H7 (cell line): ENCODE data around the gene PCDH17. TPM values are rescaled to one million over a fixed set of nuclear protein-coding genes. Genes with fewer than 3 reads are reported as not detected.

Source experiments
- DNase-seq: peaks from one replicate; pipeline ENCODE4 v3.0.0; 2012
- H3K27me3 ChIP-seq: 2 replicates; pipeline ENCODE4 v1.6.0; 2011; ENCODE audit warnings: mild to moderate bottlenecking, low read length; ENCODE audit not compliant: control insufficient read depth, insufficient read depth
- H3K36me3 ChIP-seq: replicated peaks from 2 replicates; pipeline ENCODE4 v1.5.1; 2011; ENCODE audit warnings: low read length; ENCODE audit not compliant: control insufficient read depth, insufficient read depth
- H3K4me3 ChIP-seq: 2 replicates; pipeline ENCODE4 v1.5.1; 2011; ENCODE audit warnings: low read depth, mild to moderate bottlenecking, control low read depth, low read length, moderate library complexity; ENCODE audit not compliant: insufficient read depth
- total RNA-seq: library from RNA; depleted of rRNA; stranded (reverse); fragments of >200 nt; shearing (Covaris generic); gene quantifications from 2 replicates; pipeline ENCODE4 v1.2.3, GENCODE V29; 2014; rRNA removed

Gene PCDH17
- total RNA-seq, result 0.22 and 0.24 TPM in 2 replicates

GRCh38 chr13:57631596-57632275 is at the start of gene PCDH17:
TSS of gene PCDH17 (plus strand) at chr13:57631744. CDS start at chr13:57632547, 803 bp downstream.
- peaks cover 85% of the 10 kb centered on the region for H3K27me3 ChIP-seq
- H3K36me3 ChIP-seq, result no peaks in the 10 kb centered on the region
- peak within 1 kb of the TSS; percentile 52 for H3K4me3 ChIP-seq
- peak; percentile 66 for DNase-seq

- Histone ChIP-seq H3K27me3 (no peaks in the 10 kb centered on the region), H3K36me3 (no peaks in the 10 kb centered on the region), H3K4me3 (no peak overlapping the region)
- no peak for DNase-seq
Measured at GRCh38 chr13:57582032-57582431, 49.5 kb upstream of the PCDH17 start.

GRCh38 chr13:57583529-57583928 is 48.0 kb upstream of the PCDH17 start:
- DNase-seq, result no peak
- H3K4me3 ChIP-seq, result no peak overlapping the region
- no peaks in the 10 kb centered on the region for H3K27me3 ChIP-seq
- no peaks in the 10 kb centered on the region for H3K36me3 ChIP-seq

GRCh38 chr13:57588639-57589038 is 42.9 kb upstream of the PCDH17 start:
- no peaks in the 10 kb centered on the region for H3K27me3 ChIP-seq
- no peaks in the 10 kb centered on the region for H3K36me3 ChIP-seq
- no peak for DNase-seq
- H3K4me3 ChIP-seq, result no peak overlapping the region

GRCh38 chr13:57595775-57596174 is 35.8 kb upstream of the PCDH17 start:
- Histone ChIP-seq H3K36me3 (no peaks in the 10 kb centered on the region), H3K4me3 (no peak overlapping the region), H3K27me3 (no peaks in the 10 kb centered on the region)
- DNase-seq, result no peak

- no peak for DNase-seq
Measured at GRCh38 chr13:57601536-57601935, 30.0 kb upstream of the PCDH17 start.

GRCh38 chr13:57604442-57604841 is 27.1 kb upstream of the PCDH17 start:
- DNase-seq, result no peak
- Histone ChIP-seq H3K27me3 (no peaks in the 10 kb centered on the region), H3K4me3 (no peak overlapping the region), H3K36me3 (no peaks in the 10 kb centered on the region)

More at GRCh38 chr13:57601536-57601935, 30.0 kb upstream of the PCDH17 start:
- Histone ChIP-seq H3K36me3 (no peaks in the 10 kb centered on the region), H3K4me3 (no peak overlapping the region), H3K27me3 (no peaks in the 10 kb centered on the region)

GRCh38 chr13:57611969-57612368 is 19.6 kb upstream of the PCDH17 start:
- DNase-seq, result no peak

GRCh38 chr13:57612568-57612967 is 19.0 kb upstream of the PCDH17 start:
- no peak overlapping the region for H3K4me3 ChIP-seq
- no peaks in the 10 kb centered on the region for H3K36me3 ChIP-seq
- no peaks in the 10 kb centered on the region for H3K27me3 ChIP-seq
- no peak for DNase-seq

More at GRCh38 chr13:57611969-57612368, 19.6 kb upstream of the PCDH17 start:
- Histone ChIP-seq H3K27me3 (no peaks in the 10 kb centered on the region), H3K4me3 (no peak overlapping the region), H3K36me3 (no peaks in the 10 kb centered on the region)

- Histone ChIP-seq H3K4me3 (no peak overlapping the region), H3K36me3 (no peaks in the 10 kb centered on the region), H3K27me3 (peaks cover 20% of the 10 kb centered on the region)
- DNase-seq, result peak; percentile 56
Measured at GRCh38 chr13:57624565-57625435, 6.7 kb upstream of the PCDH17 start.

- Histone ChIP-seq H3K27me3 (peaks cover 46% of the 10 kb centered on the region), H3K36me3 (no peaks in the 10 kb centered on the region), H3K4me3 (no peak overlapping the region)
- DNase-seq, result peak; percentile 32
Measured at GRCh38 chr13:57627663-57628062, 3.9 kb upstream of the PCDH17 start.

GRCh38 chr13:57629391-57629804 is 2.1 kb upstream of the PCDH17 start:
- Histone ChIP-seq H3K36me3 (no peaks in the 10 kb centered on the region), H3K27me3 (peaks cover 64% of the 10 kb centered on the region), H3K4me3 (peak overlapping the region; percentile 57)
- DNase-seq, result peak; percentile 25

- Histone ChIP-seq H3K36me3 (no peaks in the 10 kb centered on the region), H3K27me3 (peaks cover 68% of the 10 kb centered on the region), H3K4me3 (peak overlapping the region; percentile 57; the same call in 1 of the 2 replicates)
- peak; percentile 96 for DNase-seq
Measured at GRCh38 chr13:57629821-57630235, 1.7 kb upstream of the PCDH17 start.

- H3K27me3 ChIP-seq, result peaks cover 79% of the 10 kb centered on the region
- peak; percentile 43 for DNase-seq
- no peaks in the 10 kb centered on the region for H3K36me3 ChIP-seq
- H3K4me3 ChIP-seq, result peak overlapping the region; percentile 52
Measured at GRCh38 chr13:57630661-57631595, 616 bp upstream of the PCDH17 start.
